ENCODE results near the gene FRYL. TPM values are rescaled to one million over a fixed set of nuclear protein-coding genes. Genes with fewer than 3 reads are reported as not detected.

The FRYL gene
- total and polyA plus RNA-seq, 2 of the 13 experiments (the other 11 are each of a cell fraction or from before 2014, with no cell fraction given) = 9.7 to 19.6 TPM

DNA sequence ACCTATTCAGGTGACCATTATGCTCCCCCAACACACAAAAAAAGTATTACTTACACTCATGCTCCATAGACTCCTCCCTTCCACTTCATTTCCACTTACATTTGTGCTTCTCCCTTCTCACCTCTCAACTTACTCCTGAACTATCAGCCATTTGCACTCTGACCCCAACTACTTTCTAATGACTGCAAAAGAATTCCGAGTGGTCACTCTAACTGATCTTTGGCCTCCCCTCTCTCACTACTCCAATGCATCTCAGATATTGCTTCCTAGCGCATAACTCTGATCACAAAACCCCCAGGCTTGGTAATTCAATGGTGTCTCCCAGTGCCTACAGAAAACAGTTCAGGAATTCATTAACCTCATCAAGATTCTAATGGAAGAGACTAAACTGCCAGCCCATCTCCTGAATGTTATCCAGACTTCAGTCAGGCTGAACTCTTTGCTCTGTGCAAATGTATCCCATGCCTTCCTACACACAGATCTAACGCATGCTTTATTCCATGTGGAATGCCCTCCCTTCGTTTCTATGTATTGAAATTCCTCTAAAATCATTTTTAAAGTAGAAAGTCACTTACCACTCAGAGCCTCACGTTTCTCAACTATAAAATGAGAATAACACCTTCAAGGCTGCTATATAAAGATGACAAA lies 61.1 kb downstream of the FRYL start (continued):
- TF ChIP-seq, protein P1, sequence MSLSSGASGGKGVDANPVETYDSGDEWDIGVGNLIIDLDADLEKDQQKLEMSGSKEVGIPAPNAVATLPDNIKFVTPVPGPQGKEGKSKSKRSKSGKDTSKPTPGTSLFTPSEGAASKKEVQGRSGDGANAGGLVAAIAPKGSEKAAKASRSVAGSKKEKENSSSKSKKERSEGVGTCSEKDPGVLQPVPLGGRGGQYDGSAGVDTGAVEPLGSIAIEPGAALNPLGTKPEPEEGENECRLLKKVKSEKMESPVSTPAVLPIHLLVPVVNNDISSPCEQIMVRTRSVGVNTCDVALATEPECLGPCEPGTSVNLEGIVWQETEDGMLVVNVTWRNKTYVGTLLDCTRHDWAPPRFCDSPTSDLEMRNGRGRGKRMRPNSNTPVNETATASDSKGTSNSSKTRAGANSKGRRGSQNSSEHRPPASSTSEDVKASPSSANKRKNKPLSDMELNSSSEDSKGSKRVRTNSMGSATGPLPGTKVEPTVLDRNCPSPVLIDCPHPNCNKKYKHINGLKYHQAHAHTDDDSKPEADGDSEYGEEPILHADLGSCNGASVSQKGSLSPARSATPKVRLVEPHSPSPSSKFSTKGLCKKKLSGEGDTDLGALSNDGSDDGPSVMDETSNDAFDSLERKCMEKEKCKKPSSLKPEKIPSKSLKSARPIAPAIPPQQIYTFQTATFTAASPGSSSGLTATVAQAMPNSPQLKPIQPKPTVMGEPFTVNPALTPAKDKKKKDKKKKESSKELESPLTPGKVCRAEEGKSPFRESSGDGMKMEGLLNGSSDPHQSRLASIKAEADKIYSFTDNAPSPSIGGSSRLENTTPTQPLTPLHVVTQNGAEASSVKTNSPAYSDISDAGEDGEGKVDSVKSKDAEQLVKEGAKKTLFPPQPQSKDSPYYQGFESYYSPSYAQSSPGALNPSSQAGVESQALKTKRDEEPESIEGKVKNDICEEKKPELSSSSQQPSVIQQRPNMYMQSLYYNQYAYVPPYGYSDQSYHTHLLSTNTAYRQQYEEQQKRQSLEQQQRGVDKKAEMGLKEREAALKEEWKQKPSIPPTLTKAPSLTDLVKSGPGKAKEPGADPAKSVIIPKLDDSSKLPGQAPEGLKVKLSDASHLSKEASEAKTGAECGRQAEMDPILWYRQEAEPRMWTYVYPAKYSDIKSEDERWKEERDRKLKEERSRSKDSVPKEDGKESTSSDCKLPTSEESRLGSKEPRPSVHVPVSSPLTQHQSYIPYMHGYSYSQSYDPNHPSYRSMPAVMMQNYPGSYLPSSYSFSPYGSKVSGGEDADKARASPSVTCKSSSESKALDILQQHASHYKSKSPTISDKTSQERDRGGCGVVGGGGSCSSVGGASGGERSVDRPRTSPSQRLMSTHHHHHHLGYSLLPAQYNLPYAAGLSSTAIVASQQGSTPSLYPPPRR (CRISPR knock-in tag; IDR thresholded peaks at IDR 0.05; ENCODE audit: borderline replicate concordance) = no peak
- TF ChIP-seq GTF2F1 (IDR thresholded peaks at IDR 0.05; ENCODE audit: low read length) = no peak
- no peak for TF ChIP-seq ZNF138 (CRISPR knock-in tag; IDR thresholded peaks at IDR 0.05; ENCODE audit: low read depth)
- TF ChIP-seq ZNF451 (CRISPR knock-in tag; IDR thresholded peaks at IDR 0.05) = no peak
- no peak for TF ChIP-seq ZNF143 (CRISPR knock-in tag; IDR thresholded peaks at IDR 0.05)
- TF ChIP-seq ZNF367 (CRISPR knock-in tag; IDR thresholded peaks at IDR 0.05; ENCODE audit: borderline replicate concordance) = no peak
- no peak for TF ChIP-seq ZNF225 (CRISPR knock-in tag; IDR thresholded peaks at IDR 0.05)
- TF ChIP-seq RBFOX2 (IDR thresholded peaks at IDR 0.05; ENCODE audit: low read depth, low read length) = no peak
- no peak for TF ChIP-seq U2AF2 (IDR thresholded peaks at IDR 0.05; ENCODE audit: low read depth, low read length)
- TF ChIP-seq ZNF7 (CRISPR knock-in tag; IDR thresholded peaks at IDR 0.05) = peak; percentile 58; the same call in 1 of the 2 replicates
- no peak for TF ChIP-seq HNRNPLL (IDR thresholded peaks at IDR 0.05; ENCODE audit: low read depth, low read length, poor library complexity, severe bottlenecking)
- TF ChIP-seq NKX3-1 (CRISPR knock-in tag; IDR thresholded peaks at IDR 0.05) = no peak
- no peak for TF ChIP-seq SMAD9 (CRISPR knock-in tag; IDR thresholded peaks at IDR 0.05)
- TF ChIP-seq, protein P2, sequence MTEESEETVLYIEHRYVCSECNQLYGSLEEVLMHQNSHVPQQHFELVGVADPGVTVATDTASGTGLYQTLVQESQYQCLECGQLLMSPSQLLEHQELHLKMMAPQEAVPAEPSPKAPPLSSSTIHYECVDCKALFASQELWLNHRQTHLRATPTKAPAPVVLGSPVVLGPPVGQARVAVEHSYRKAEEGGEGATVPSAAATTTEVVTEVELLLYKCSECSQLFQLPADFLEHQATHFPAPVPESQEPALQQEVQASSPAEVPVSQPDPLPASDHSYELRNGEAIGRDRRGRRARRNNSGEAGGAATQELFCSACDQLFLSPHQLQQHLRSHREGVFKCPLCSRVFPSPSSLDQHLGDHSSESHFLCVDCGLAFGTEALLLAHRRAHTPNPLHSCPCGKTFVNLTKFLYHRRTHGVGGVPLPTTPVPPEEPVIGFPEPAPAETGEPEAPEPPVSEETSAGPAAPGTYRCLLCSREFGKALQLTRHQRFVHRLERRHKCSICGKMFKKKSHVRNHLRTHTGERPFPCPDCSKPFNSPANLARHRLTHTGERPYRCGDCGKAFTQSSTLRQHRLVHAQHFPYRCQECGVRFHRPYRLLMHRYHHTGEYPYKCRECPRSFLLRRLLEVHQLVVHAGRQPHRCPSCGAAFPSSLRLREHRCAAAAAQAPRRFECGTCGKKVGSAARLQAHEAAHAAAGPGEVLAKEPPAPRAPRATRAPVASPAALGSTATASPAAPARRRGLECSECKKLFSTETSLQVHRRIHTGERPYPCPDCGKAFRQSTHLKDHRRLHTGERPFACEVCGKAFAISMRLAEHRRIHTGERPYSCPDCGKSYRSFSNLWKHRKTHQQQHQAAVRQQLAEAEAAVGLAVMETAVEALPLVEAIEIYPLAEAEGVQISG (CRISPR knock-in tag; IDR thresholded peaks at IDR 0.05) = no peak
- TF ChIP-seq ZNF557 (CRISPR knock-in tag; IDR thresholded peaks at IDR 0.05) = no peak
- no peak for TF ChIP-seq FOSL1 (CRISPR knock-in tag; IDR thresholded peaks at IDR 0.05; ENCODE audit: borderline replicate concordance)
- TF ChIP-seq, protein P3, sequence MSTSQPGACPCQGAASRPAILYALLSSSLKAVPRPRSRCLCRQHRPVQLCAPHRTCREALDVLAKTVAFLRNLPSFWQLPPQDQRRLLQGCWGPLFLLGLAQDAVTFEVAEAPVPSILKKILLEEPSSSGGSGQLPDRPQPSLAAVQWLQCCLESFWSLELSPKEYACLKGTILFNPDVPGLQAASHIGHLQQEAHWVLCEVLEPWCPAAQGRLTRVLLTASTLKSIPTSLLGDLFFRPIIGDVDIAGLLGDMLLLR (CRISPR knock-in tag; IDR thresholded peaks at IDR 0.05) = no peak
- TF ChIP-seq REPIN1 (CRISPR knock-in tag; IDR thresholded peaks at IDR 0.05; ENCODE audit: borderline replicate concordance, low read depth) = no peak
- TF ChIP-seq ZNF629 (CRISPR knock-in tag; conservative IDR thresholded peaks at IDR 0.05) = no peak
- TF ChIP-seq JUN (CRISPR knock-in tag; IDR thresholded peaks at IDR 0.05) = no peak
- no peak for TF ChIP-seq ATF1 (CRISPR knock-in tag; IDR thresholded peaks at IDR 0.05)
- TF ChIP-seq, protein P4, sequence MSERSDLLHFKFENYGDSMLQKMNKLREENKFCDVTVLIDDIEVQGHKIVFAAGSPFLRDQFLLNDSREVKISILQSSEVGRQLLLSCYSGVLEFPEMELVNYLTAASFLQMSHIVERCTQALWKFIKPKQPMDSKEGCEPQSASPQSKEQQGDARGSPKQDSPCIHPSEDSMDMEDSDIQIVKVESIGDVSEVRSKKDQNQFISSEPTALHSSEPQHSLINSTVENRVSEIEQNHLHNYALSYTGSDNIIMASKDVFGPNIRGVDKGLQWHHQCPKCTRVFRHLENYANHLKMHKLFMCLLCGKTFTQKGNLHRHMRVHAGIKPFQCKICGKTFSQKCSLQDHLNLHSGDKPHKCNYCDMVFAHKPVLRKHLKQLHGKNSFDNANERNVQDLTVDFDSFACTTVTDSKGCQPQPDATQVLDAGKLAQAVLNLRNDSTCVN (CRISPR knock-in tag; IDR thresholded peaks at IDR 0.05; ENCODE audit: borderline replicate concordance) = no peak
- no peak for TF ChIP-seq PHF21A (CRISPR knock-in tag; IDR thresholded peaks at IDR 0.05)

Data from HepG2 (cell line).